H1 (cell line): Measurements from ENCODE around the gene DHRS4L2. TPM values are rescaled to one million over a fixed set of nuclear protein-coding genes. Genes with fewer than 3 reads are reported as not detected.
A peak's percentile ranks its signal among the peaks of the same experiment; 100 is the strongest.
"Not testable (repeated sequence)": the region's sequence is repeated elsewhere in the genome, so short reads cannot be mapped to it uniquely, and the experiment has no call there.

Experiments
- CTCF ChIA-PET: fragments of 300-600 bp; sonication (Branson Sonifier 250); formaldehyde crosslinking; loops from one replicate; lab custom pipeline; 2021; ENCODE audit not compliant: partially characterized antibody; lab: Charles Lee
- POLR2A ChIA-PET: fragments of 300-600 bp; sonication (Branson Sonifier 250); formaldehyde crosslinking; loops from one replicate; lab custom pipeline; 2021; ENCODE audit warnings: inconsistent platforms; ENCODE audit not compliant: partially characterized antibody; lab: Charles Lee
- DNase-seq, 2 experiments: peaks; one replicate each; pipeline versions ENCODE4 v3.0.0 to v3.0.0-alpha.2; 2010 to 2022; ENCODE audit warnings: low spot score in 2 of 2, low read depth in 1 of 2, mixed read lengths in 1 of 2
- FAIRE-seq: peaks from 2 replicates; lab custom pipeline; 2011; peaks lifted over from hg19 to GRCh38; lab: Jason Lieb, UNC
- H2AFZ ChIP-seq: 2 replicates; pipeline ENCODE4 v1.8.1; 2012; ENCODE audit warnings: low read length, inconsistent platforms
- H2AK5ac ChIP-seq: 2 replicates; pipeline ENCODE4 v1.6.1; 2013; ENCODE audit warnings: low read depth, low read length
- H2BK120ac ChIP-seq: replicated peaks from 2 replicates; pipeline ENCODE3; 2013; ENCODE audit warnings: low read depth, low read length, inconsistent platforms
- H2BK12ac ChIP-seq: 2 replicates; pipeline ENCODE4 v1.6.1; 2013; ENCODE audit warnings: low read depth, low read length
- H2BK15ac ChIP-seq: 2 replicates; pipeline ENCODE4 v1.6.1; 2013; ENCODE audit warnings: low read length
- H2BK20ac ChIP-seq: 2 replicates; pipeline ENCODE4 v1.6.1; 2013; ENCODE audit warnings: low read length
- H2BK5ac ChIP-seq: 2 replicates; pipeline ENCODE4 v1.6.1; 2013; ENCODE audit warnings: low read depth, low read length
- H3K14ac ChIP-seq: 2 replicates; pipeline ENCODE4 v1.6.1; 2013; ENCODE audit warnings: inconsistent platforms; ENCODE audit not compliant: insufficient read length
- H3K18ac ChIP-seq: 2 replicates; pipeline ENCODE4 v1.6.1; 2013; ENCODE audit warnings: low read length; ENCODE audit errors: extremely low read depth
- H3K23ac ChIP-seq: 2 replicates; pipeline ENCODE4 v1.6.1; 2013; ENCODE audit warnings: inconsistent platforms; ENCODE audit not compliant: insufficient read length
- H3K23me2 ChIP-seq: 2 replicates; pipeline ENCODE4 v1.6.1; 2013; ENCODE audit warnings: low read depth, low read length
- H3K27ac ChIP-seq: 2 replicates; pipeline ENCODE4 v1.6.1; 2011; ENCODE audit warnings: low read depth, low read length, inconsistent platforms
- H3K27me3 ChIP-seq, 4 experiments: replicated peaks in 1 of 4; 1 replicate in 1 of 4; 2 replicates in 3 of 4; pipeline versions ENCODE4 v1.6.1 to v1.8.1; 2011 to 2013; ENCODE audit warnings: low read length in 3 of 4, mild to moderate bottlenecking in 3 of 4, inconsistent platforms in 2 of 4, mixed read lengths in 2 of 4, moderate library complexity in 1 of 4; ENCODE audit not compliant: control insufficient read depth in 3 of 4, insufficient read depth in 3 of 4; ENCODE audit errors: extremely low read depth in 1 of 4
- H3K36me3 ChIP-seq, 4 experiments: 2 replicates each; pipeline versions ENCODE4 v1.6.1 to v1.8.1; 2011 to 2013; ENCODE audit warnings: mild to moderate bottlenecking in 4 of 4, low read length in 3 of 4, moderate library complexity in 2 of 4, control low read depth in 1 of 4, inconsistent platforms in 1 of 4; ENCODE audit not compliant: insufficient read depth in 4 of 4, control insufficient read depth in 2 of 4
- H3K4ac ChIP-seq: replicated peaks from 2 replicates; pipeline ENCODE3; 2013; ENCODE audit warnings: low read length, low read depth, mixed read lengths, inconsistent platforms; ENCODE audit not compliant: insufficient read length
- H3K4me1 ChIP-seq, 4 experiments: replicated peaks in 1 of 4; 1 replicate in 1 of 4; 2 replicates in 3 of 4; pipeline versions ENCODE4 v1.6.1 to v1.8.1; 2011 to 2013; ENCODE audit warnings: low read length in 3 of 4, inconsistent platforms in 2 of 4, mixed read lengths in 1 of 4; ENCODE audit not compliant: insufficient read depth in 4 of 4, control insufficient read depth in 3 of 4
- H3K4me2 ChIP-seq, 2 experiments: 2 replicates each; pipeline versions ENCODE4 v1.6.1 to v1.8.1; 2011 to 2013; ENCODE audit warnings: low read depth in 2 of 2, low read length in 2 of 2, control low read depth in 1 of 2, inconsistent platforms in 1 of 2, mild to moderate bottlenecking in 1 of 2; ENCODE audit not compliant: insufficient read depth in 1 of 2
- H3K4me3 ChIP-seq, 4 experiments: fragments of 200-600, 300-600 bp in 1 of 4; sonication (generic), shearing (Covaris generic), sonication (Bioruptor Twin) in 1 of 4; 2 replicates each; pipeline versions ENCODE4 v1.5.1 to v1.8.1; 2011 to 2016; ENCODE audit warnings: low read length in 4 of 4, low read depth in 3 of 4, control low read depth in 2 of 4, inconsistent platforms in 2 of 4, mild to moderate bottlenecking in 2 of 4, mixed read lengths in 1 of 4, moderate library complexity in 1 of 4; ENCODE audit not compliant: insufficient read depth in 2 of 4; ENCODE audit errors: extremely low read depth in 1 of 4
- H3K56ac ChIP-seq: replicated peaks from 2 replicates; pipeline ENCODE3; 2013; ENCODE audit warnings: low read depth, mild to moderate bottlenecking, mixed read lengths, low read length, inconsistent platforms; ENCODE audit not compliant: insufficient read length
- H3K79me1 ChIP-seq: 2 replicates; pipeline ENCODE4 v1.6.1; 2013; ENCODE audit warnings: low read depth, low read length, control low read depth
- H3K79me2 ChIP-seq, 2 experiments: 2 replicates each; pipeline versions ENCODE4 v1.6.1 to v1.8.1; 2012 to 2013; ENCODE audit warnings: low read length in 2 of 2, mild to moderate bottlenecking in 2 of 2, inconsistent platforms in 1 of 2; ENCODE audit not compliant: insufficient read depth in 2 of 2, control insufficient read depth in 1 of 2
- H3K9ac ChIP-seq, 4 experiments: replicated peaks in 1 of 4; 1 replicate in 1 of 4; 2 replicates in 3 of 4; pipeline versions ENCODE4 v1.6.1 to v1.8.1; 2011 to 2013; ENCODE audit warnings: low read depth in 3 of 4, low read length in 3 of 4, control low read depth in 2 of 4, mild to moderate bottlenecking in 2 of 4, moderate library complexity in 2 of 4, inconsistent platforms in 1 of 4; ENCODE audit errors: extremely low read depth in 1 of 4
- H3K9me3 ChIP-seq, 2 experiments: 2 replicates each; pipeline versions ENCODE4 v1.6.1 to v1.8.1; 2012 to 2013; ENCODE audit warnings: mild to moderate bottlenecking in 2 of 2, moderate library complexity in 2 of 2, control low read depth in 1 of 2, inconsistent platforms in 1 of 2, low read depth in 1 of 2, low read length in 1 of 2, mixed read lengths in 1 of 2; ENCODE audit not compliant: insufficient read depth in 2 of 2
- H4K20me1 ChIP-seq, 2 experiments: replicated peaks in 1 of 2; 2 replicates each; pipeline versions ENCODE3 to v1.8.1; 2011 to 2013; ENCODE audit warnings: inconsistent platforms in 2 of 2, low read length in 2 of 2, mild to moderate bottlenecking in 1 of 2; ENCODE audit not compliant: insufficient read depth in 2 of 2, control insufficient read depth in 1 of 2
- H4K5ac ChIP-seq: 2 replicates; pipeline ENCODE4 v1.6.1; 2013; ENCODE audit warnings: low read length, low read depth, mixed read lengths, inconsistent platforms; ENCODE audit not compliant: insufficient read length
- H4K8ac ChIP-seq: 2 replicates; pipeline ENCODE4 v1.8.0; 2013; ENCODE audit warnings: mild to moderate bottlenecking, moderate library complexity, low read length, inconsistent platforms; ENCODE audit not compliant: insufficient read depth; ENCODE audit errors: extremely low read depth
- H4K91ac ChIP-seq: replicated peaks from 2 replicates; pipeline ENCODE3; 2013; ENCODE audit warnings: low read length, mixed read lengths, inconsistent platforms; ENCODE audit not compliant: insufficient read length
- CBX5 ChIP-seq: fragments of 300-800, 300-1000 bp; sonication (generic); IDR thresholded peaks from 2 replicates; pipeline ENCODE4 v1.7.1; 2016; ENCODE audit warnings: antibody characterized with exemption, low read length, low read depth
- CEBPB ChIP-seq: IDR thresholded peaks from 2 replicates; pipeline ENCODE4 v1.6.1; 2012; ENCODE audit warnings: low read depth, low read length
- HDAC6 ChIP-seq: IDR thresholded peaks from one replicate; pipeline ENCODE4 v1.7.1; 2012; ENCODE audit warnings: low read depth, mild to moderate bottlenecking, inconsistent platforms, low read length, moderate library complexity
- KDM1A ChIP-seq: fragments of 200-600, 300-600 bp; sonication (generic); IDR thresholded peaks from 2 replicates; pipeline ENCODE4 v1.7.1; 2016; ENCODE audit warnings: mild to moderate bottlenecking, low read length, borderline replicate concordance
- NANOG ChIP-seq: IDR thresholded peaks from 2 replicates; pipeline ENCODE4 v1.6.1; 2011; ENCODE audit warnings: low read length, low read depth, mild to moderate bottlenecking, inconsistent platforms; ENCODE audit not compliant: insufficient read depth, poor library complexity, severe bottlenecking
- TCF12 ChIP-seq: IDR thresholded peaks from 2 replicates; pipeline ENCODE4 v1.6.1; 2011; ENCODE audit warnings: low read depth, mild to moderate bottlenecking, low read length
- WGBS, 2 experiments: shearing (Covaris generic) in 1 of 2; methylation state at CpG; one replicate each; pipeline versions ENCODE4 v1.1.6 to v1.1.7; 2013 to 2015; ENCODE audit warnings: low lambda C conversion rate in 2 of 2, mixed read lengths in 2 of 2, inconsistent platforms in 1 of 2, low coverage in 1 of 2, missing lambda C conversion rate in 1 of 2; ENCODE audit not compliant: insufficient replicate concordance in 2 of 2, insufficient coverage in 1 of 2, insufficient read length in 1 of 2; ENCODE audit errors: extremely low coverage in 1 of 2, missing lambda C conversion rate in 1 of 2; 5-methylcytosine and 5-hydroxymethylcytosine counted together
- polyA plus RNA-seq, 7 experiments: library from polyadenylated mRNA; depleted of rRNA in 3 of 7; stranded (reverse) in 5 of 7; unstranded in 2 of 7; fragments of >200 nt in 5 of 7; fragments of 200-250 nt in 2 of 7; gene quantifications; 1 replicate in 5 of 7; 2 replicates in 1 of 7; 4 replicates in 1 of 7; pipeline versions ENCODE4 v1.2.1 to v1.2.3, GENCODE V29; 2011 to 2013; ENCODE audit warnings: missing spikeins in 2 of 7, mixed read lengths in 2 of 7
- total RNA-seq: library from RNA; stranded (reverse); fragmentation: NEBNext Ultra II Directional; extraction: Animal tissue kit (Norgen Biotek cat#: 25700); gene quantifications from 2 replicates; pipeline ENCODE4 v1.2.1, GENCODE V29; 2021

The DHRS4L2 gene
- total and polyA plus RNA-seq, 2 of the 8 experiments (the other 6 are each of a cell fraction or from before 2014, with no cell fraction given) = 12.3 to 15.4 TPM

- TF ChIP-seq CBX5 (no peak), NANOG (no peak), HDAC6 (no peak), TCF12 (no peak), CEBPB (no peak), KDM1A (no peak)
Observed at GRCh38 chr14:23984891-23985602, 3.7 kb upstream of the DHRS4L2 start (continued).

- not testable (repeated sequence) for H3K18ac ChIP-seq, H4K20me1 ChIP-seq, H2AK5ac ChIP-seq, H3K4ac ChIP-seq, FAIRE-seq, H3K79me2 ChIP-seq, H2BK5ac ChIP-seq, H3K36me3 ChIP-seq, H3K4me1 ChIP-seq, H3K27me3 ChIP-seq, H4K5ac ChIP-seq, H2AFZ ChIP-seq, H3K14ac ChIP-seq, H3K9ac ChIP-seq, H3K56ac ChIP-seq, H4K8ac ChIP-seq, H3K79me1 ChIP-seq, H4K91ac ChIP-seq, H2BK120ac ChIP-seq, H3K23ac ChIP-seq, H3K9me3 ChIP-seq, H2BK20ac ChIP-seq, H3K23me2 ChIP-seq, H2BK15ac ChIP-seq, H2BK12ac ChIP-seq, H3K27ac ChIP-seq, DNase-seq
- ChIA-PET CTCF (interaction anchor here (0.7 to 2.3 kb wide), 3 partner anchors 46 to 380 kb away, joined by 3 to 9 read pairs (median 4); no protein-coding TSS in a partner anchor), POLR2A (interaction anchor here (0.9 to 1.7 kb wide), 3 partner anchors 105 to 126 kb away, joined by 3 to 7 read pairs (median 3); partner anchors contain the start of gene PCK2)
- H3K4me3 ChIP-seq = peak overlapping the region in 1 of 4 experiments; percentile 51; a peak in 2 of 8 replicates
- WGBS, 2 experiments = 84% methylated on average over 6 of the region's 6 CpGs; no CpG with 5 or more reads in 1 of the 2 experiments
- peak overlapping the region; percentile 21 to 70 for H3K4me2 ChIP-seq
Observed at GRCh38 chr14:23988223-23988606, 514 bp upstream of the DHRS4L2 start.
